Neural progenitor cell (in vitro differentiated cells): ENCODE data around the gene FKBP14. TPM values are rescaled to one million over a fixed set of nuclear protein-coding genes. Genes with fewer than 3 reads are reported as not detected.

ENCODE experiments used
- DNase-seq: peaks from one replicate; pipeline ENCODE4 v3.0.0-alpha.2; 2016; ENCODE audit warnings: low spot score
- H2AFZ ChIP-seq: fragments of 200-600 bp; sonication (generic); replicated peaks from 2 replicates; pipeline ENCODE4 v1.6.1; 2016; ENCODE audit warnings: antibody characterized with exemption
- H3F3A ChIP-seq: fragments of 200-600 bp; sonication (generic); 2 replicates; pipeline ENCODE4 v1.6.1; 2016; ENCODE audit warnings: antibody characterized with exemption, low read depth
- H3K27ac ChIP-seq: fragments of 200-600 bp; sonication (generic); 2 replicates; pipeline ENCODE4 v1.5.1; 2016; ENCODE audit warnings: mild to moderate bottlenecking
- H3K27me3 ChIP-seq: fragments of 200-600 bp; sonication (generic); 2 replicates; pipeline ENCODE4 v1.6.1; 2016; ENCODE audit warnings: mild to moderate bottlenecking, moderate library complexity
- H3K36me3 ChIP-seq: fragments of 200-600 bp; sonication (generic); 2 replicates; pipeline ENCODE4 v1.5.1; 2016
- H3K4me1 ChIP-seq: fragments of 200-600 bp; sonication (generic); 2 replicates; pipeline ENCODE4 v1.6.1; 2016; ENCODE audit warnings: mixed run types
- H3K4me2 ChIP-seq: fragments of 200-600 bp; sonication (generic); 2 replicates; pipeline ENCODE4 v1.6.1; 2016
- H3K4me3 ChIP-seq: fragments of 200-600 bp; sonication (generic); 2 replicates; pipeline ENCODE4 v1.5.1; 2016
- H3K79me2 ChIP-seq: fragments of 200-600 bp; sonication (generic); 2 replicates; pipeline ENCODE4 v1.6.1; 2016; ENCODE audit warnings: low read depth
- H3K9ac ChIP-seq: fragments of 200-600 bp; sonication (generic); 2 replicates; pipeline ENCODE4 v1.6.1; 2016
- H3K9me3 ChIP-seq: fragments of 200-600 bp; sonication (generic); 2 replicates; pipeline ENCODE4 v1.5.1; 2016; ENCODE audit warnings: low read depth
- H4K20me1 ChIP-seq: fragments of 200-600 bp; sonication (generic); 2 replicates; pipeline ENCODE4 v1.6.1; 2016; ENCODE audit warnings: low read depth
- H3K27ac Mint-ChIP-seq: 3 replicates; pipeline ENCODE4 v1.8.0; 2021; ENCODE audit warnings: mixed read lengths
- H3K27me3 Mint-ChIP-seq: 2 replicates; pipeline ENCODE4 v1.8.0; 2022; ENCODE audit warnings: low read depth, mild to moderate bottlenecking, inconsistent platforms, moderate library complexity, mixed read lengths; ENCODE audit not compliant: insufficient read depth
- H3K36me3 Mint-ChIP-seq: 3 replicates; pipeline ENCODE4 v1.8.0; 2021; ENCODE audit warnings: mixed read lengths
- H3K4me1 Mint-ChIP-seq: 3 replicates; pipeline ENCODE4 v1.8.0; 2021; ENCODE audit warnings: mixed read lengths
- H3K4me3 Mint-ChIP-seq: 3 replicates; pipeline ENCODE4 v1.8.0; 2021; ENCODE audit warnings: mild to moderate bottlenecking, moderate library complexity, mixed read lengths
- H3K9me3 Mint-ChIP-seq: 3 replicates; pipeline ENCODE4 v1.8.0; 2020; ENCODE audit warnings: mixed read lengths
- EZH2 ChIP-seq: fragments of 200-600 bp; sonication (generic); IDR thresholded peaks from 2 replicates; pipeline ENCODE4 v1.6.1; 2017; ENCODE audit warnings: antibody characterized with exemption, mild to moderate bottlenecking, moderate library complexity
- EZH2phosphoT487 ChIP-seq: fragments of 200-600 bp; sonication (generic); IDR thresholded peaks from 2 replicates; pipeline ENCODE4 v1.6.1; 2017; ENCODE audit warnings: antibody characterized with exemption
- total RNA-seq: library from RNA; depleted of rRNA; stranded (reverse); fragments of >200 nt; gene quantifications from 2 replicates; pipeline ENCODE4 v1.2.3, GENCODE V29; 2015; ENCODE audit warnings: low replicate concordance
- TF ChIP-seq, protein P1 (sequence below): fragments of 200-600 bp; sonication (generic); IDR thresholded peaks from 2 replicates; pipeline ENCODE4 v1.5.1; 2017; ENCODE audit warnings: antibody characterized with exemption, mild to moderate bottlenecking

FKBP14 gene
- total RNA-seq, 1 donor from 2014 or later, result 4.5 TPM

DNA sequence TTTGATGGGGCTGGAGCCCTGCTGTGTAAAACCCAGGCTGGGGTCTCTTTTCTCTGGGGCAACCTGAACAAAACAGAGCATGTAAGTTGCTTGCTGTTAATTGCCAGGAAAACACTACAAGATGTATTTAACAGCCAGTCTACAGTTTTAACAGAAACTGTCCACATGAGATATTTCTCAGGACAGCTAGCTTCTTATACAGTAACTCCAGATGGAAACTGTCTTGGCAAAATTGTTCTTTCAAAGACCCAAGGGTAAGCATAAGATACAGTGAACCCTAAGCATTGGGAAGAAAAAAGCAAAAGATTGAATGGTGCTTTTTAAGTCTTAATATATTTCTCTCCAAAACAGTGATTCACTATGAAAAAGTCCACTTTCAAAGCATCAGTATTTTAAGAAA, 8.1 kb downstream of the FKBP14 start:
- Histone ChIP-seq H4K20me1 (no peaks in the 10 kb centered on the region), H3K4me1 (peaks cover 5% of the 10 kb centered on the region), H3K36me3 (no peaks in the 10 kb centered on the region), H3F3A (no peaks in the 10 kb centered on the region), H3K27ac (no peak overlapping the region), H3K4me2 (no peak overlapping the region), H3K9me3 (no peaks in the 10 kb centered on the region), H2AFZ (no peak overlapping the region), H3K4me3 (no peak overlapping the region), H3K27me3 (no peaks in the 10 kb centered on the region), H3K79me2 (no peaks in the 10 kb centered on the region), H3K9ac (no peak overlapping the region)
- no peak overlapping the region for H3K27ac Mint-ChIP-seq
- H3K9me3 Mint-ChIP-seq, result no peaks in the 10 kb centered on the region
- H3K4me1 Mint-ChIP-seq, result peaks cover under 1% of the 10 kb centered on the region
- DNase-seq, result no peak
- peaks cover 14% of the 10 kb centered on the region for H3K36me3 Mint-ChIP-seq
- no peak for TF ChIP-seq EZH2phosphoT487
- H3K27me3 Mint-ChIP-seq, result no peaks in the 10 kb centered on the region
- H3K4me3 Mint-ChIP-seq, result no peak overlapping the region

DNA sequence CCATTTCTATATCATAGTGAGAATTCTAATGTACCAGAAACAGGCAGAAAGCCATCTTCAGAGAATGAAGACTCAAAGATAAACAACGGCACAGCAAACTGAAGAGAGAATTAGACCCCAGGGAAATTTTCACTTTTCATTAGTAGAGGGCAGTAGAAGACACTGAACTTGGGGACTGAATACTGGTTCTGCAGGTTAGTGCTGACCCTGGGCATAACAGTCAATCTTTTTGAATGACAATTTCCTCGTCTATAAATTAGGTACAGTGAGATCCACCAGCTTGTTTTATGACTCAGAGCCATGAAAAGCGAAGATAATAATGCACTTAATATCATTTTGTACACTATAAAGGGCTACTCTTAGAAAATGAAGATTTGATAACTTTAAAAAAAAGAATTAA, 13.7 kb downstream of the FKBP14 start:
- no peak for TF ChIP-seq EZH2
- no peak for TF ChIP-seq EZH2phosphoT487
- Histone ChIP-seq H3K9me3 (no peaks in the 10 kb centered on the region), H4K20me1 (no peaks in the 10 kb centered on the region), H3K4me2 (no peak overlapping the region), H2AFZ (no peak overlapping the region), H3K4me1 (no peaks in the 10 kb centered on the region), H3K9ac (no peak overlapping the region), H3K36me3 (no peaks in the 10 kb centered on the region), H3F3A (peaks cover 5% of the 10 kb centered on the region), H3K79me2 (no peaks in the 10 kb centered on the region), H3K27me3 (no peaks in the 10 kb centered on the region), H3K27ac (no peak overlapping the region), H3K4me3 (no peak overlapping the region)
- no peak overlapping the region for H3K27ac Mint-ChIP-seq
- no peak overlapping the region for H3K4me3 Mint-ChIP-seq
- DNase-seq, result no peak
- H3K27me3 Mint-ChIP-seq, result no peaks in the 10 kb centered on the region
- no peaks in the 10 kb centered on the region for H3K9me3 Mint-ChIP-seq
- no peaks in the 10 kb centered on the region for H3K4me1 Mint-ChIP-seq
- peaks cover 8% of the 10 kb centered on the region for H3K36me3 Mint-ChIP-seq

DNA sequence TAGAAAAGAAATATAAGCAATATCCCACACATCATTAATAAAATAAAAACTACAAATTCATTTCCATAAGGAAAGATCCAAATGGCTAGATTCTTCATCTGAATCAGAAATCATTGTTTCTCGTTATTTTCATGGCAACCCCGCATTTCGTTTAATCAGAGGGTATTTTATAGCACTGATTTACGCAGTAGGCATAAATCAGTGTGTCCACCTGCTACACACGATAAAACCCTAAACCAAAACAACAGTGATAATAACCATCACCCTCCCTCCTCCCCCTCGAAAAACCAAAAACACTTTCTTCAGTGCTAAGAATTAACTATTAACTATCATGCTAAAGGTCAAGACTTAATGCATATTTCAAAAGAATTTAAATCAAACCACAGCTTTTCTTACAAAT, 16.5 kb downstream of the FKBP14 start:
- no peak overlapping the region for H3K4me3 ChIP-seq
- no peaks in the 10 kb centered on the region for H3K36me3 ChIP-seq
- TF ChIP-seq EZH2phosphoT487, result no peak
- H3K9me3 Mint-ChIP-seq, result no peaks in the 10 kb centered on the region
- H3K79me2 ChIP-seq, result no peaks in the 10 kb centered on the region
- H3K27ac Mint-ChIP-seq, result no peak overlapping the region
- no peaks in the 10 kb centered on the region for H3K9me3 ChIP-seq
- no peaks in the 10 kb centered on the region for H3K27me3 Mint-ChIP-seq
- H3K36me3 Mint-ChIP-seq, result peaks cover 2% of the 10 kb centered on the region
- H3K9ac ChIP-seq, result no peak overlapping the region
- DNase-seq, result no peak
- peaks cover 8% of the 10 kb centered on the region for H3K4me1 ChIP-seq
- H2AFZ ChIP-seq, result no peak overlapping the region
- H3F3A ChIP-seq, result peaks cover 5% of the 10 kb centered on the region
- H4K20me1 ChIP-seq, result no peaks in the 10 kb centered on the region
- no peak overlapping the region for H3K27ac ChIP-seq
- no peaks in the 10 kb centered on the region for H3K27me3 ChIP-seq
- peaks cover 12% of the 10 kb centered on the region for H3K4me1 Mint-ChIP-seq
- no peak overlapping the region for H3K4me3 Mint-ChIP-seq
- no peak overlapping the region for H3K4me2 ChIP-seq

DNA sequence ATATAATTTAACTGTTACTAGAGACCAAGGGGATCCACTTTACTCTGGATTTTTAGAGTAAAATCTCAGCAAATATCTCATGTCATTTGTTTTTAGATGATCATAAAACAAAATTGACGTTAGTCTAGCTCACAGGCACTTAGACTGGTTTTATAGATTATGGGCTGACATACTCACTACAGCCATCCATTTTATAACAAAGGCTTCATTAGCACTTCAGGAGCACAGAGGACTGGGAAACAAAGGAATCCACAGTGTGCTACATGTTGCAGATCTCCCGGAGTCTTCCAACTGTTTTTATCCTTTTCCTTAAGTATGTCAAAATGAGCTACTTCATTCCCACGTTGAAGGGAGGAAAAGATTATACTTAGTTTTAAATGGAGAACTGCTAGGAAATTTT, 21.0 kb downstream of the FKBP14 start:
- Histone ChIP-seq H4K20me1 (no peaks in the 10 kb centered on the region), H3K4me1 (peaks cover 9% of the 10 kb centered on the region), H3K9me3 (no peaks in the 10 kb centered on the region), H2AFZ (peak overlapping the region; percentile 83), H3K79me2 (no peaks in the 10 kb centered on the region), H3K4me3 (no peak overlapping the region), H3K36me3 (no peaks in the 10 kb centered on the region), H3K4me2 (peak overlapping the region; percentile 45), H3K27me3 (no peaks in the 10 kb centered on the region), H3F3A (peaks cover 5% of the 10 kb centered on the region), H3K9ac (no peak overlapping the region), H3K27ac (no peak overlapping the region)
- Mint-ChIP-seq H3K4me3 (no peak overlapping the region), H3K27ac (peak overlapping the region; percentile 48), H3K36me3 (no peaks in the 10 kb centered on the region), H3K4me1 (peaks cover 23% of the 10 kb centered on the region), H3K27me3 (peaks cover 3% of the 10 kb centered on the region), H3K9me3 (no peaks in the 10 kb centered on the region)
- peak; percentile 54 for DNase-seq
- TF ChIP-seq, protein P1, sequence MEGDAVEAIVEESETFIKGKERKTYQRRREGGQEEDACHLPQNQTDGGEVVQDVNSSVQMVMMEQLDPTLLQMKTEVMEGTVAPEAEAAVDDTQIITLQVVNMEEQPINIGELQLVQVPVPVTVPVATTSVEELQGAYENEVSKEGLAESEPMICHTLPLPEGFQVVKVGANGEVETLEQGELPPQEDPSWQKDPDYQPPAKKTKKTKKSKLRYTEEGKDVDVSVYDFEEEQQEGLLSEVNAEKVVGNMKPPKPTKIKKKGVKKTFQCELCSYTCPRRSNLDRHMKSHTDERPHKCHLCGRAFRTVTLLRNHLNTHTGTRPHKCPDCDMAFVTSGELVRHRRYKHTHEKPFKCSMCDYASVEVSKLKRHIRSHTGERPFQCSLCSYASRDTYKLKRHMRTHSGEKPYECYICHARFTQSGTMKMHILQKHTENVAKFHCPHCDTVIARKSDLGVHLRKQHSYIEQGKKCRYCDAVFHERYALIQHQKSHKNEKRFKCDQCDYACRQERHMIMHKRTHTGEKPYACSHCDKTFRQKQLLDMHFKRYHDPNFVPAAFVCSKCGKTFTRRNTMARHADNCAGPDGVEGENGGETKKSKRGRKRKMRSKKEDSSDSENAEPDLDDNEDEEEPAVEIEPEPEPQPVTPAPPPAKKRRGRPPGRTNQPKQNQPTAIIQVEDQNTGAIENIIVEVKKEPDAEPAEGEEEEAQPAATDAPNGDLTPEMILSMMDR, result no peak
- no peak for TF ChIP-seq EZH2
- TF ChIP-seq EZH2phosphoT487, result no peak

DNA sequence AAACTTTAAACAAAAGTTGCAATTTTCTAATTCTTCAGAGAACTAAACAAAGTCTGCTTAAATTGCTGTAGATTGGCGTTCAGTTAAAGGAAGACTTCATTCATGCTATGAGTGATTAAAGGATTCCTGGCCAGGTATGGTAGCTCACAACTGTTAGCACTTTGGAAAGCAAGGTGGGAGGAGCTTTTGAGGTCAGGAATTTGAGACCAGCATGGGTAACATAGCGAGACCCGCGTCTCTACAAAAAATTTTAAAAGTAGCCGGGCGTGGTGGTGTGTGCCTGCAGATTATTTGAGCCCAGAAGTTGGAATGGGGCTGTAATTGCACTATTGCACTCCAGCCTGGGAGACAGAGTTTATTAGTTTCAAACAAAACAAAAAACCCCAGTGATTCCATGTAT, 23.4 kb downstream of the FKBP14 start:
- peaks cover 25% of the 10 kb centered on the region for H3K4me1 Mint-ChIP-seq
- Histone ChIP-seq H3K4me3 (no peak overlapping the region), H4K20me1 (no peaks in the 10 kb centered on the region), H3K9ac (no peak overlapping the region), H3K36me3 (no peaks in the 10 kb centered on the region), H3K27me3 (no peaks in the 10 kb centered on the region), H2AFZ (no peak overlapping the region), H3K79me2 (no peaks in the 10 kb centered on the region), H3K4me2 (peak overlapping the region; percentile 23), H3K4me1 (peaks cover 9% of the 10 kb centered on the region), H3F3A (peaks cover 4% of the 10 kb centered on the region), H3K9me3 (no peaks in the 10 kb centered on the region), H3K27ac (no peak overlapping the region)
- peak; percentile 20 for DNase-seq
- peaks cover 3% of the 10 kb centered on the region for H3K27me3 Mint-ChIP-seq
- TF ChIP-seq, protein P1, result no peak
- TF ChIP-seq EZH2phosphoT487, result no peak
- no peak for TF ChIP-seq EZH2
- H3K27ac Mint-ChIP-seq, result no peak overlapping the region
- no peak overlapping the region for H3K4me3 Mint-ChIP-seq
- H3K36me3 Mint-ChIP-seq, result no peaks in the 10 kb centered on the region
- H3K9me3 Mint-ChIP-seq, result peaks cover 9% of the 10 kb centered on the region
